Fibroblast of peridontal ligament (primary cell): ENCODE measurements around the gene SYS1.

ENCODE experiments used
- DNase-seq: peaks from one replicate; pipeline ENCODE4 v3.0.0-alpha.2; 2010; ENCODE audit errors: extremely low read depth

SYS1 gene

GRCh38 chr20:45415822-45416637 lies 53.1 kb downstream of the SYS1 start, which contains the start of gene PIGT:
TSS of gene PIGT (plus strand) at chr20:45416141. CDS start at chr20:45416157, 16 bp downstream.
- DNase-seq, result peak; percentile 71

DNA sequence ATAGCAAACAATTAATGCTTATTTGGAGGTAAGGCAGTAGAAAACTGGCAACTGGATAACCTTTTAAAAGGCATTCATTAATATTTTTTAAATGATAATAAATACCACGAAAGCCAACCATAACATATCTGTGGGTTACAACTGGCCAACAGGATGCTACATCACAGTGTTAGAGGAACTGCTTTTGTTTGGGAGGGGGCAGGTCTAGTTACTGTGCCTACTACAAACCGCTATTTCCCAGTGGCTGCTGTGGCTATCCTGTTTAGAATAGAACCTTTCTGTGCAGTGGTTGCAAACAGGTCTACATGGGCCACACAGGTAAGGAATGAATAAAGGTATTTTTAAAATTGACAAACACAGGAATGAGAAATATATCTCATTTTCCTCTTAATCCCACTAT lies 54.0 kb downstream of the SYS1 start:
- no peak for DNase-seq
